Endothelial cell of umbilical vein (primary cell): ENCODE data around the gene ADGRG1. TPM values are rescaled to one million over a fixed set of nuclear protein-coding genes. Genes with fewer than 3 reads are reported as not detected.

ENCODE experiments used
- BruUV-seq: library from RNA; stranded (reverse); fragments of 400-500 nt; replicated peaks from 2 replicates; lab custom pipeline; 2021; lab: Mats Ljungman, UMichigan
- CTCF ChIA-PET: fragments of 300-600, 350-600 bp; sonication (Branson Sonifier 250); formaldehyde crosslinking; loops from one replicate; lab custom pipeline; 2021; ENCODE audit warnings: antibody characterized with exemption, inconsistent platforms; lab: Charles Lee
- POLR2A ChIA-PET: fragments of 300-600, 350-600 bp; sonication (Branson Sonifier 250); formaldehyde crosslinking; loops from one replicate; lab custom pipeline; 2021; ENCODE audit warnings: antibody characterized with exemption, inconsistent platforms; lab: Charles Lee
- DNase-seq: peaks from one replicate; pipeline ENCODE4 v3.0.0-alpha.2; 2011; ENCODE audit warnings: low read depth, low spot score
- FAIRE-seq: peaks from 2 replicates; lab custom pipeline; 2011; peaks lifted over from hg19 to GRCh38; lab: Jason Lieb, UNC
- H2AFZ ChIP-seq: 2 replicates; pipeline ENCODE4 v1.6.0; 2012; ENCODE audit warnings: low read depth, low read length, control low read depth, inconsistent platforms
- H3K27ac ChIP-seq: 2 replicates; pipeline ENCODE4 v1.5.1; 2011; ENCODE audit warnings: low read depth, mild to moderate bottlenecking, control low read depth, low read length, moderate library complexity; ENCODE audit not compliant: insufficient read depth
- H3K27me3 ChIP-seq, 2 experiments: 2 replicates each; pipeline versions ENCODE4 v1.6.0 to v1.6.1; 2011; ENCODE audit warnings: low read length in 2 of 2, mixed read lengths in 1 of 2; ENCODE audit not compliant: control insufficient read depth in 2 of 2, insufficient read depth in 2 of 2
- H3K36me3 ChIP-seq, 2 experiments: 2 replicates in 1 of 2; 3 replicates in 1 of 2; pipeline ENCODE4 v1.5.1; 2011; ENCODE audit warnings: low read length in 2 of 2, mild to moderate bottlenecking in 1 of 2, moderate library complexity in 1 of 2; ENCODE audit not compliant: control insufficient read depth in 2 of 2, insufficient read depth in 2 of 2; ENCODE audit errors: extremely low read depth in 1 of 2
- H3K4me1 ChIP-seq: 3 replicates; pipeline ENCODE4 v1.5.1; 2011; ENCODE audit warnings: mild to moderate bottlenecking, low read length; ENCODE audit not compliant: control insufficient read depth, insufficient read depth; ENCODE audit errors: extremely low read depth
- H3K4me2 ChIP-seq: 2 replicates; pipeline ENCODE4 v1.6.1; 2011; ENCODE audit warnings: low read length, control low read depth, mixed read lengths; ENCODE audit not compliant: insufficient read depth
- H3K4me3 ChIP-seq, 3 experiments: fragments of 200-600 bp in 1 of 3; sonication (generic), shearing (Covaris generic) in 1 of 3; replicated peaks in 1 of 3; 2 replicates each; pipeline ENCODE4 v1.5.1; 2011 to 2016; ENCODE audit warnings: control low read depth in 3 of 3, low read length in 3 of 3, mild to moderate bottlenecking in 2 of 3, inconsistent platforms in 1 of 3, low read depth in 1 of 3, moderate library complexity in 1 of 3; ENCODE audit not compliant: insufficient read depth in 1 of 3
- H3K79me2 ChIP-seq: 2 replicates; pipeline ENCODE4 v1.6.0; 2012; ENCODE audit warnings: low read length, inconsistent platforms; ENCODE audit not compliant: control insufficient read depth, insufficient read depth
- H3K9ac ChIP-seq: replicated peaks from 2 replicates; pipeline ENCODE3; 2011; ENCODE audit warnings: low read length, control low read depth; ENCODE audit not compliant: insufficient read depth; ENCODE audit errors: extremely low read depth
- H3K9me1 ChIP-seq: replicated peaks from 3 replicates; pipeline ENCODE4 v1.6.0; 2011; ENCODE audit warnings: mild to moderate bottlenecking, low read length; ENCODE audit not compliant: control insufficient read depth, insufficient read depth; ENCODE audit errors: extremely low read depth
- H3K9me3 ChIP-seq: replicated peaks from 2 replicates; pipeline ENCODE4 v1.5.1; 2012; ENCODE audit warnings: low read length, inconsistent platforms; ENCODE audit not compliant: control insufficient read depth, insufficient read depth
- H4K20me1 ChIP-seq: replicated peaks from 2 replicates; pipeline ENCODE3; 2011; ENCODE audit warnings: mild to moderate bottlenecking, low read length; ENCODE audit not compliant: control insufficient read depth, insufficient read depth; ENCODE audit errors: extremely low read depth
- CTCF ChIP-seq, 2 donors: IDR thresholded peaks; 1 replicate in 1 of 2; 2 replicates in 1 of 2; pipeline ENCODE4 v1.5.1; 2011; ENCODE audit warnings: low read length in 2 of 2, mild to moderate bottlenecking in 2 of 2, moderate library complexity in 2 of 2, control low read depth in 1 of 2, inconsistent platforms in 1 of 2, low read depth in 1 of 2; ENCODE audit not compliant: insufficient read depth in 1 of 2; ENCODE audit errors: extremely low read depth in 1 of 2
- EZH2 ChIP-seq: IDR thresholded peaks from 2 replicates; pipeline ENCODE4 v1.6.1; 2012; ENCODE audit warnings: borderline replicate concordance, low read depth, mild to moderate bottlenecking, moderate library complexity, low read length, inconsistent platforms; ENCODE audit not compliant: severe bottlenecking
- FOS ChIP-seq: IDR thresholded peaks from 2 replicates; pipeline ENCODE4 v1.6.1; 2011; ENCODE audit warnings: mild to moderate bottlenecking, low read length, moderate library complexity, borderline replicate concordance; ENCODE audit not compliant: insufficient read depth
- GATA2 ChIP-seq: IDR thresholded peaks from 2 replicates; pipeline ENCODE4 v1.7.0; 2011; ENCODE audit warnings: low read depth, mild to moderate bottlenecking, moderate library complexity, mixed read lengths, low read length; ENCODE audit not compliant: insufficient read length, insufficient read depth
- JUN ChIP-seq: IDR thresholded peaks from 2 replicates; pipeline ENCODE4 v1.6.1; 2011; ENCODE audit warnings: borderline replicate concordance, low read depth; ENCODE audit not compliant: insufficient read length, insufficient read depth
- MYC ChIP-seq: IDR thresholded peaks from one replicate; pipeline ENCODE4 v1.6.1; 2011; ENCODE audit warnings: mild to moderate bottlenecking, low read depth, low read length
- POLR2A ChIP-seq: IDR thresholded peaks from 2 replicates; pipeline ENCODE4 v1.6.1; 2012; ENCODE audit warnings: low read depth, mild to moderate bottlenecking, control low read depth, low read length
- POLR2AphosphoS5 ChIP-seq: IDR thresholded peaks from 2 replicates; pipeline ENCODE4 v1.6.1; 2012; ENCODE audit warnings: low read depth, mild to moderate bottlenecking, control low read depth, low read length, moderate library complexity; ENCODE audit not compliant: insufficient read depth
- dilution Hi-C: fragments of 300-500 bp; cut with MboI; formaldehyde crosslinking; loops from one replicate; pipeline ENCODE4 v1.15.0; 2019; ENCODE audit warnings: low sequenced_read_pairs; ENCODE audit not compliant: extremely low pct_ligation_motif_present
- intact Hi-C: fragments of 100-400 bp; cut with micrococcal nuclease; formaldehyde crosslinking; loops from one replicate; pipeline ENCODE4 v1.10.0; 2022
- polyA plus RNA-seq, 4 experiments: library from polyadenylated mRNA; depleted of rRNA in 3 of 4; stranded (reverse) in 3 of 4; unstranded in 1 of 4; fragments of >200 nt; gene quantifications; 2 replicates each; pipeline versions ENCODE4 v1.2.1 to v1.2.3, GENCODE V29; 2011 to 2012; ENCODE audit warnings: missing spikeins in 1 of 4
- total RNA-seq: library from RNA; stranded (reverse); gene quantifications from 2 replicates; pipeline ENCODE4 v1.2.3, GENCODE V29; 2021
- TF ChIP-seq, protein P1 (sequence below): IDR thresholded peaks from 2 replicates; pipeline ENCODE4 v1.6.1; 2011; ENCODE audit not compliant: insufficient read depth, insufficient read length

The ADGRG1 gene
- total and polyA plus RNA-seq, 2 donors (not counting 3 experiments of a cell fraction or from before 2014, with no cell fraction given): 45.6 to 92.5 TPM

DNA sequence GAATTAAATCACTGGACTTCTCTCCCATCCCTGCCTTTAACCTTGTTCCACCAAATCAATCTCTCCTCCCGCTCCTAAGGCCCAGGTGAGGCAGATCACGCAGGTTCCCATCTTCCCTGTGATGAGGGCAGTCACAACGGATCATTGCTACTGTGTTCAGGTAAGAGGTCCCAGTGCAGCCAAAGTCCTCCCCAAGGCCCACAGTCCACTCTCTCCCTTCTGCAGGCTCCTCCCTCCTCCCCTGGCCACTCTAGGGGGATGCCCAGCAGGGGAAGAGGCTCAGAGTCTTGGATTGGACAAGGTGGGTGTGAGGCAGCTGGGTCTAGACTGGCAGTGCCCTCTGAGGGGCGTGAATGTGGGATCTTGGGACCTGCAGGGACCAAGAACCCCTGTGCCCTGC lies 37.1 kb downstream of the ADGRG1 start:
- DNase-seq (no peak), FAIRE-seq (no peak)
- H3K9ac ChIP-seq: no peak overlapping the region
- H3K36me3 ChIP-seq: peaks cover 2 to 3% of the 10 kb centered on the region in 2 experiments
- TF ChIP-seq MYC: no peak
- TF ChIP-seq GATA2: no peak
- no peak for TF ChIP-seq EZH2
- TF ChIP-seq, protein P1, sequence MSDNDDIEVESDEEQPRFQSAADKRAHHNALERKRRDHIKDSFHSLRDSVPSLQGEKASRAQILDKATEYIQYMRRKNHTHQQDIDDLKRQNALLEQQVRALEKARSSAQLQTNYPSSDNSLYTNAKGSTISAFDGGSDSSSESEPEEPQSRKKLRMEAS: no peak
- H4K20me1 ChIP-seq: no peaks in the 10 kb centered on the region
- H3K4me1 ChIP-seq: no peaks in the 10 kb centered on the region
- H3K4me3 ChIP-seq: no peak overlapping the region
- BruUV-seq: no TSS peak
- H3K9me3 ChIP-seq: no peaks in the 10 kb centered on the region
- H3K4me2 ChIP-seq: no peak overlapping the region
- H3K27me3 ChIP-seq: no peaks in the 10 kb centered on the region
- H2AFZ ChIP-seq: no peak overlapping the region
- H3K79me2 ChIP-seq: no peaks in the 10 kb centered on the region
- dilution Hi-C loops (no loop called here), intact Hi-C loops (no loop called here)
- no peaks in the 10 kb centered on the region for H3K9me1 ChIP-seq
- ChIA-PET CTCF (interaction anchor here (1.3 to 1.8 kb wide), 2 partner anchors 11 to 74 kb away, joined by 3 to 12 read pairs; no protein-coding TSS in a partner anchor), POLR2A (no interaction called here)
- H3K27ac ChIP-seq: no peak overlapping the region

GRCh38 chr16:57666353-57667047 lies 38.1 kb downstream of the ADGRG1 start:
- no peaks in the 10 kb centered on the region for H3K4me1 ChIP-seq
- H4K20me1 ChIP-seq: no peaks in the 10 kb centered on the region
- peaks cover 0 to 2% of the 10 kb centered on the region in 2 experiments for H3K36me3 ChIP-seq
- no peak for FAIRE-seq
- BruUV-seq: no TSS peak
- no peaks in the 10 kb centered on the region for H3K9me1 ChIP-seq
- H3K79me2 ChIP-seq: no peaks in the 10 kb centered on the region
- no peak overlapping the region for H2AFZ ChIP-seq
- no peak overlapping the region for H3K4me3 ChIP-seq
- H3K27me3 ChIP-seq: peaks cover 0 to 3% of the 10 kb centered on the region in 2 experiments
- no peak for DNase-seq
- no peak overlapping the region for H3K27ac ChIP-seq
- H3K9ac ChIP-seq: no peak overlapping the region
- ChIA-PET CTCF (interaction anchor here (1.1 to 1.3 kb wide), 2 partner anchors 10 to 75 kb away, joined by 3 to 5 read pairs; no protein-coding TSS in a partner anchor), POLR2A (no interaction called here)
- no peak for TF ChIP-seq GATA2
- no peak for TF ChIP-seq CTCF (IDR thresholded peaks at IDR 0.05; ENCODE audit: extremely low read depth in 1 of 2, insufficient read depth in 1 of 2, low read depth in 1 of 2, low read length in 2 of 2)
- no peak for TF ChIP-seq JUN
- TF ChIP-seq, protein P1: no peak
- TF ChIP-seq POLR2A: no peak
- TF ChIP-seq POLR2AphosphoS5: no peak
- TF ChIP-seq FOS: no peak
- no peak for TF ChIP-seq EZH2
- no peak for TF ChIP-seq MYC
- H3K4me2 ChIP-seq: no peak overlapping the region
- dilution Hi-C loops: no loop called here
- intact Hi-C loops: no loop called here
- H3K9me3 ChIP-seq: no peaks in the 10 kb centered on the region
